22Rv1 (cell line): ENCODE results near the gene DDIT4.

Experiments used
- ZFX ChIP-seq: fragments of 450-650 bp; IDR thresholded peaks from 2 replicates; pipeline ENCODE4 v1.6.1; 2017; ENCODE audit warnings: antibody characterized with exemption, borderline replicate concordance
- TF ChIP-seq, protein P1 (sequence below): fragments of 450-650 bp; IDR thresholded peaks from 2 replicates; pipeline ENCODE4 v1.5.1; 2017; ENCODE audit warnings: mild to moderate bottlenecking

DNA sequence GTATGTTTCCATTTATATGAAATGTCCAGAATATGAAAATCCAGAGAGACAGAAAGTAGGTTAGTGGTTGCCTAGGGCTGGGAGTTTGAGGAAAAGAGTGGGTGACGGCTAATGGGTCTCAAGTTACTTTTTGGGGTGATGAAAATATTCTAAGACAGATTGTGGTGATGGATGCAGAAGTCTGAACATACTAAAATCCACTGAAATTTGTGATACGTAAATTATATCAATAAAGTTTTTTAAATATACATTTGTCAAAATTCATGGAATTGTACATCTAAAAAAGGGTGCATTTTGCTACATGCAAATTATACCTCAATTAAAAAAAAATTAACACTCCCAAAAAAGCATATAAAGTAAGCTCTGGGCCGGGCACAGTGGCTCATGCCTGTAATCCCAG, 9.4 kb downstream of the DDIT4 start:
- TF ChIP-seq, protein P1, sequence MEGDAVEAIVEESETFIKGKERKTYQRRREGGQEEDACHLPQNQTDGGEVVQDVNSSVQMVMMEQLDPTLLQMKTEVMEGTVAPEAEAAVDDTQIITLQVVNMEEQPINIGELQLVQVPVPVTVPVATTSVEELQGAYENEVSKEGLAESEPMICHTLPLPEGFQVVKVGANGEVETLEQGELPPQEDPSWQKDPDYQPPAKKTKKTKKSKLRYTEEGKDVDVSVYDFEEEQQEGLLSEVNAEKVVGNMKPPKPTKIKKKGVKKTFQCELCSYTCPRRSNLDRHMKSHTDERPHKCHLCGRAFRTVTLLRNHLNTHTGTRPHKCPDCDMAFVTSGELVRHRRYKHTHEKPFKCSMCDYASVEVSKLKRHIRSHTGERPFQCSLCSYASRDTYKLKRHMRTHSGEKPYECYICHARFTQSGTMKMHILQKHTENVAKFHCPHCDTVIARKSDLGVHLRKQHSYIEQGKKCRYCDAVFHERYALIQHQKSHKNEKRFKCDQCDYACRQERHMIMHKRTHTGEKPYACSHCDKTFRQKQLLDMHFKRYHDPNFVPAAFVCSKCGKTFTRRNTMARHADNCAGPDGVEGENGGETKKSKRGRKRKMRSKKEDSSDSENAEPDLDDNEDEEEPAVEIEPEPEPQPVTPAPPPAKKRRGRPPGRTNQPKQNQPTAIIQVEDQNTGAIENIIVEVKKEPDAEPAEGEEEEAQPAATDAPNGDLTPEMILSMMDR = no peak
- no peak for TF ChIP-seq ZFX
